RWPE1 (cell line): Measurements from ENCODE around the gene GAL3ST2.
A peak's percentile ranks its signal among the peaks of the same experiment; 100 is the strongest.
"Not testable (repeated sequence)": the region's sequence is repeated elsewhere in the genome, so short reads cannot be mapped to it uniquely, and the experiment has no call there.

Experiments used
- CTCF ChIA-PET: fragments of 350-600 bp; sonication (Branson Sonifier 250); formaldehyde crosslinking; extraction: SDS; loops from one replicate; lab custom pipeline; 2021; lab: Yijun Ruan, JAX
- POLR2A ChIA-PET: fragments of 400-600 bp; formaldehyde crosslinking; extraction: SDS; loops from one replicate; lab custom pipeline; 2020; ENCODE audit warnings: antibody characterized with exemption; ENCODE audit not compliant: low non-redundant PET; lab: Yijun Ruan, JAX
- DNase-seq: peaks from one replicate; pipeline ENCODE4 v3.0.0; 2012; ENCODE audit warnings: low spot score
- H3K27ac ChIP-seq: fragments of 450-650 bp; 2 replicates; pipeline ENCODE4 v1.5.1; 2017
- CTCF ChIP-seq: fragments of 450-650 bp; conservative IDR thresholded peaks from 2 replicates; pipeline ENCODE4 v1.5.1; 2017; ENCODE audit warnings: low read depth, mild to moderate bottlenecking

GAL3ST2 gene

DNA sequence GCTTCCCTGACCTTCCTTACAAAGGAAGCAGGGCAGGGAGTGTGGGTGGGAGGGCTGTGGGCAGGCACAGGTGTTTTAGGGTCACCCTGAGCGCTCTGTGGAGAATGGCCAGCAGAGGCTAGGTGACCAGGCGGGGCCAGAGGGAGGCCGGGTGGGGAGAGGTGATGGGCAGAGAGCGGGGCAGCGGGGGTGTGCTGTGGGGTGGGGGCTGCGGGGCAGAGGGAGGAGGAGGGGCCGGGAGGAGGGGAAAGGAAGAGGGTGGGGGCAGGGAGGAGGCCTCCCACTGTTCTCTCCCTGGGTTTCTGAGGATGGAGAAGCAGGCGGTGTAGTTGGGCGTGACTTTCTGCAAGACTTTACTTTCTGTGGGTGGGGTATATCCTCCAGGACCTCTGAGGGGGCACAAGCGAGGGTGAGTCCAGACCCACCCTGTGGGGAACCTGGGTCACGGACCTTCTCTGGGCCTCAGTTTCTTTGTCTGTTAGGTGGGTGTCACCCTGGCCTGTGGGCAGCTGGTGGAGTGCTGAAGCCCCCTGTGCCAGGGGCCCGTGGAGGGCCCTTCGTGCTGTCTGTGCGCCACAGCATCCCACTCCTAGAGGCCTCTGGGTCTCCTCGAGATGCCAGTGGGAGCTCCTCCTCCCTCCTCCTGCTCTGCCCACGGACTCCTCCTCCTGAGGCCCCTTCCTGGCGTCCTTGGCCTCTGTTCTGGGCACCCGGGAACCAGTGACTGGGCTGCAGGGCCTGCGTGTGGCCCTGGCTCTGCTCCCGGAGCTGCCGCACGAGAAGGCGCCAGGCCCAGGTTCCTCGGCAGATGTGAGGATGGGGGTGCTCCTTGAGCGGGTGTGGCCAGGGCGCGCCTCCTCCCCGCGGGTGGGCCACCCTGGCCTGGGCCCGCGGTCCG is 26.0 kb downstream of the GAL3ST2 start:
- POLR2A ChIA-PET, result no interaction called here
- H3K27ac ChIP-seq, result no peak overlapping the region
- no peak for TF ChIP-seq CTCF
- no peak for DNase-seq
- CTCF ChIA-PET, result interaction anchor here (0.7 to 1.4 kb wide), 2 partner anchors 54 to 77 kb away, joined by 3 to 4 read pairs; no protein-coding TSS in a partner anchor

- no peak for TF ChIP-seq CTCF
- CTCF ChIA-PET, result interaction anchor here (0.6 to 1.4 kb wide), 3 partner anchors 40 to 76 kb away, joined by 3 to 4 read pairs (median 4); no protein-coding TSS in a partner anchor
- POLR2A ChIA-PET, result no interaction called here
- peak; percentile 20 for DNase-seq
- no peak overlapping the region for H3K27ac ChIP-seq
These were observed 27.0 kb downstream of the GAL3ST2 start for GRCh38 chr2:241803387-241804325.

DNA sequence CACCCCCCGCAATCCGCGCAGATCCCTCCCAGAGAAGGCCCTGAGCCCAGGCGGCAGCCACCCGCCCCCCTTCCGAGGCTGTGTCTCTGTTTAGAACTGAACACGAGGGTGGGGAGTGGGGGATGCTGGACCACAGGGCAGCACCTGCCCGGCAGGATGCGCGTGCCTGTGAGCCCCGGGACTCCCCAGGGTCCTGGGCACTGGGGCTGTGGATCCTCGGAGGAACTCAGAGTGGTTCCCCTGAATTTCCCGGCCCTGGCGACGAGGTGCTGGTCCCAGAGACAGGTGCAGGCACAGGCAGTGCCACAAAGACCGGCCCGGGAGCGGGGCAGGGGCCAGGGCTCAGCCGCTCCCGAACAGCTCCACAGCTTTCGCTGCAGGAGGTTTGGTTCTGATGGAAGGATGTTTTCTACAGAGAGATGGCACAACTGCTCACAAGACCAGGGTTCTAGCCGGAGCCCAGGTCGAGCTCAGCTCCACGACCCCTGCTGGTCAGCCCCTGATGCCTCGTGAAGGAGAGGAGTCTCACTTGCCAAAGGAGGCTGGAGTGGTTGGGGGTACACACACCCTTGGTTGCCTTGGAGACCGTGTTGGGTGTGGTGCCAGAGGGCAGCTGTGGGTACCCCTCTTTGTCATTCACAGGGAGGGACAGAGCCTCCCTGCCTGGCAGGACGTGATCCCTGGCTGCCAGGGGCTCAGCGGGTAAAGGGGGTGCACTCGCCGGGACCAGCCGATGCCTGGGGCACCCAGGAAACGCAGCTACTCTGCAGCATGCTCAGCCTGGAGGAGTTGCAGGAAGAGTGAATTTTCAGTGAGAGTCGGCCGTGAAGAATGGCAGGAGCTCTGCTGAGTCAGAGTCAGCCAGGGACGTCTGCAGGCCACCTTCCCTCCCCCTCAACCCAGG is 28.0 kb downstream of the GAL3ST2 start:
- ChIA-PET POLR2A (no interaction called here), CTCF (interaction anchor here (0.6 to 1.4 kb wide), 3 partner anchors 40 to 75 kb away, joined by 3 to 4 read pairs (median 4); no protein-coding TSS in a partner anchor)
- no peak overlapping the region for H3K27ac ChIP-seq
- TF ChIP-seq CTCF, result no peak
- no peak for DNase-seq

DNA sequence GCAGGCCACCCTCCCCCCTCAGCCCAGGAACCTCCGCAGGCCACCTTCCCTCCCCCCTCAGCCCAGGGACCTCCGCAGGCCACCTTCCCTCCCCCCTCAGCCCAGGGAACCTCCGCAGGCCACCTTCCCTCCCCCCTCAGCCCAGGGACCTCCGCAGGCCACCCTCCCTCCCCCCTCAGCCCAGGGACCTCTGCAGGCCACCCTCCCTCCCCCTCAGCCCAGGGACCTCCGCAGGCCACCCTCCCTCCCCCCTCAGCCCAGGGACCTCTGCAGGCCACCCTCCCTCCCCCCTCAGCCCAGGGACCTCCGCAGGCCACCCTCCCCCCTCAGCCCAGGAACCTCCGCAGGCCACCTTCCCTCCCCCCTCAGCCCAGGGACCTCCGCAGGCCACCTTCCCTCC is 29.6 kb downstream of the GAL3ST2 start:
- DNase-seq, CTCF ChIA-PET, POLR2A ChIA-PET, H3K27ac ChIP-seq: not testable (repeated sequence)

DNA sequence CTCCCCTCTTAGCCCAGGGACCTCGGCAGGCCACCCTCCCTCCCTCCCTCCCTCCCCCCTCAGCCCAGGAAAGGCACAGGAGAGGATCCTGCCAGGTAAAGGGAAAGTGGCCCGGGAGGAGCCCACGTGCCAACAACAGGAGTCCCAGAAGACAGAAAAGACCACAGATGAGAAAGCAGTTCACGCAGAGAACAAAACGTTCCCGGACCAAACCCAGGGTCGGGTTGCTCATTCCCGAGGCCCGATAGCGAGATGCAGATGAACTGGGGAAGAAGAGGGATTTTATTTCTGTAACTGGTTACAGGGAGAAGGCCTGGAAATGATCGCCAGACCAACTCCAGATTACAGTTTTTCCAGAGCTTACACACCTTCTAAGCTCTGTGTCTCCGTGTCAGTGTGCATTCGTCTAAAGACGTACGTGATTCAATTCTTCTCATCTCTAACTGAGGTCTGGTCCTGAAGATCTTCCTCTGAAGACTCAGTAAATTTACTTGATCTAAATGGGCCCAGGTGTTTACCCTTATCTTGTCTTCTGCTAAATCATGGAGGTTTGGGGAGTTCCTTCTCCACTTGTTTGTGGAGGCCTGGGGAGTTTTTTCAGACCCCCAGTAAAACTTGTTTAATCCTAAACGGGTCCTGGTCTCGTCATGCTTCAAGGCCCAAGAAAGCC is 31.6 kb downstream of the GAL3ST2 start:
- H3K27ac ChIP-seq, result no peak overlapping the region
- ChIA-PET CTCF (no interaction called here), POLR2A (no interaction called here)
- TF ChIP-seq CTCF, result no peak
- no peak for DNase-seq

DNA sequence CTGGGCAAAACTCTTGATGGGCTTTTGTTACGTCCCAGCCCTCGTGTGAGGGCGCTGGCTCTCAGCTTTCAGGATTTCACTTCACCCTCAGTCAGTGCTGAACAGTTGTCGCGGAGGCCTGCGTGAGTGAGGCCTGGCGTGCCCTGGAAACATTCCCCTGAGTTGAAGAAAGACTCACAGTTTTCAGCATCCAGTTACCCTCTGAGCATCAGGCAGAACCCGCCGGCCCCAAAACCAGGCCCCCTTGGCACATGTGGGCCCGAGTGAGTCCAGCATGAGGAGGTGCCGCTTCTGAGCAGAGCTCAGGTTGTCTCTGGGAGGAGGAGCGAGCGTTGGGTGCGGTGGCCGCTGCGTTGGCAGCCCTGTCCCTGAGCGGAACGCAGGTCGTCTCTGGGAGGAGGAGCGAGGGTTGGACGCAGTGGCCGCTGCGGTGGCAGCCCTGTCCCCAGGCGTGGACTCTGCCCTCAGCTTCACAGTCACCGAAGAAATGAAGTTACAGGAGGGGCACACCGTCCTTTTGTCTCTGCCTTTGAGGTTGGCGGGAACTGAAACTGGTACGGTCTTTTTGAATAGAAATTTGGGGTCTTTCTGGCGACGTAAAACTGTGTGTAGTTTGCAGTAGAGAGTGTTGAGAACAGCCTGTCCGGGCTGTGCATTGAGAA is 32.2 kb downstream of the GAL3ST2 start, which contains the start of gene NEU4:
TSS of gene NEU4 (plus strand) at position 473 of the 662 bp plus-strand sequence. CDS start 5,292 bp downstream, outside the sequence.
- ChIA-PET POLR2A (no interaction called here), CTCF (no interaction called here)

More for the DNA sequence above, 32.2 kb downstream of the GAL3ST2 start, which contains the start of gene NEU4:
- no peak for DNase-seq
- no peak within 1 kb of the TSS for H3K27ac ChIP-seq
- no peak for TF ChIP-seq CTCF
